A673 (cell line): Measurements from ENCODE around the gene PALLD. TPM values are rescaled to one million over a fixed set of nuclear protein-coding genes. Genes with fewer than 3 reads are reported as not detected.
"Not testable (repeated sequence)": the region's sequence is repeated elsewhere in the genome, so short reads cannot be mapped to it uniquely, and the experiment has no call there.

Experiments used
- BruUV-seq: library from RNA; stranded (reverse); fragments of 400-500 nt; replicated peaks from 2 replicates; lab custom pipeline; 2021; lab: Mats Ljungman, UMichigan
- CTCF ChIA-PET: fragments of 300-600 bp; sonication (Branson Sonifier 250); formaldehyde crosslinking; loops from one replicate; lab custom pipeline; 2022; ENCODE audit warnings: antibody characterized with exemption; lab: Charles Lee
- POLR2A ChIA-PET: fragments of 300-600 bp; sonication (Branson Sonifier 250); formaldehyde crosslinking; loops from one replicate; lab custom pipeline; 2022; ENCODE audit warnings: antibody characterized with exemption; ENCODE audit not compliant: low non-redundant PET; lab: Charles Lee
- DNase-seq: peaks from one replicate; pipeline ENCODE4 v3.0.0-alpha.2; 2015; ENCODE audit warnings: low spot score
- H3K27ac ChIP-seq: fragments of 200-600 bp; sonication (generic); 2 replicates; pipeline ENCODE4 v1.5.1; 2016; ENCODE audit warnings: mixed run types, low read depth, mild to moderate bottlenecking, mixed read lengths, antibody characterized with exemption, low read length; ENCODE audit not compliant: poor library complexity, severe bottlenecking
- H3K27me3 ChIP-seq: fragments of 200-600 bp; sonication (generic); replicated peaks from 2 replicates; pipeline ENCODE4 v1.6.1; 2017; ENCODE audit warnings: mixed run types, low read depth, mild to moderate bottlenecking, mixed read lengths, antibody characterized with exemption, low read length; ENCODE audit not compliant: insufficient read depth, poor library complexity
- H3K36me3 ChIP-seq: fragments of 200-600 bp; sonication (generic); 2 replicates; pipeline ENCODE4 v1.6.1; 2016; ENCODE audit warnings: mixed run types, mild to moderate bottlenecking, mixed read lengths, antibody characterized with exemption, low read length; ENCODE audit not compliant: insufficient read depth, poor library complexity, severe bottlenecking
- H3K4me1 ChIP-seq: fragments of 200-600 bp; sonication (generic); 2 replicates; pipeline ENCODE4 v1.6.1; 2017; ENCODE audit warnings: mixed run types, mild to moderate bottlenecking, mixed read lengths, antibody characterized with exemption, low read length; ENCODE audit not compliant: insufficient read depth, poor library complexity, severe bottlenecking
- H3K4me3 ChIP-seq: fragments of 200-600 bp; sonication (generic); 2 replicates; pipeline ENCODE4 v1.5.1; 2016; ENCODE audit warnings: low read depth, mixed run types, mild to moderate bottlenecking, mixed read lengths, low read length; ENCODE audit not compliant: poor library complexity, severe bottlenecking
- H3K9me3 ChIP-seq: fragments of 200-600 bp; sonication (generic); 2 replicates; pipeline ENCODE4 v1.6.1; 2016; ENCODE audit warnings: mixed run types, low read depth, mild to moderate bottlenecking, mixed read lengths, antibody characterized with exemption, low read length; ENCODE audit not compliant: poor library complexity, severe bottlenecking
- CTCF ChIP-seq: fragments of 300-800, 200-600 bp; sonication (generic); conservative IDR thresholded peaks from 2 replicates; pipeline ENCODE4 v1.5.1; 2017; ENCODE audit warnings: low read depth, mild to moderate bottlenecking, antibody characterized with exemption, low read length, moderate library complexity, mixed read lengths
- EZH2 ChIP-seq: fragments of 200-600 bp; sonication (generic); IDR thresholded peaks from 2 replicates; pipeline ENCODE4 v1.6.1; 2017; ENCODE audit warnings: borderline replicate concordance, low read depth, mild to moderate bottlenecking, mixed read lengths, antibody characterized with exemption, low read length; ENCODE audit not compliant: poor library complexity, severe bottlenecking
- intact Hi-C: fragments of 100-400 bp; cut with micrococcal nuclease; formaldehyde crosslinking; loops from one replicate; pipeline ENCODE4 v1.10.0; 2022; ENCODE audit not compliant: unreplicated experiment
- total RNA-seq: library from RNA; stranded (reverse); gene quantifications from 2 replicates; pipeline ENCODE4 v1.2.3, GENCODE V29; 2021

PALLD gene
- total RNA-seq, 1 experiment from 2014 or later: 44.1 TPM

GRCh38 chr4:168931215-168931650 lies 434.4 kb downstream of the PALLD start:
- no peak for TF ChIP-seq CTCF
- TF ChIP-seq EZH2: no peak
- H3K9me3 ChIP-seq: peaks cover 17% of the 10 kb centered on the region
- DNase-seq: no peak
- no TSS peak for BruUV-seq
- H3K4me1 ChIP-seq: no peaks in the 10 kb centered on the region
- no peak overlapping the region for H3K27ac ChIP-seq
- CTCF ChIA-PET: no interaction called here
- no peaks in the 10 kb centered on the region for H3K27me3 ChIP-seq
- no peak overlapping the region for H3K4me3 ChIP-seq
- intact Hi-C loops: no loop called here
- peaks cover 6% of the 10 kb centered on the region for H3K36me3 ChIP-seq
- POLR2A ChIA-PET: no interaction called here

GRCh38 chr4:168932138-168932537 lies 435.3 kb downstream of the PALLD start:
- Histone ChIP-seq H3K27ac (no peak overlapping the region), H3K4me3 (no peak overlapping the region), H3K4me1 (no peaks in the 10 kb centered on the region), H3K36me3 (no peaks in the 10 kb centered on the region), H3K27me3 (no peaks in the 10 kb centered on the region), H3K9me3 (peaks cover 17% of the 10 kb centered on the region)
- TF ChIP-seq CTCF: no peak
- TF ChIP-seq EZH2: no peak
- ChIA-PET POLR2A (no interaction called here), CTCF (no interaction called here)
- no peak for DNase-seq
- no TSS peak for BruUV-seq
- intact Hi-C loops: no loop called here

- no peak for DNase-seq
- H3K27me3 ChIP-seq: no peaks in the 10 kb centered on the region
- H3K27ac ChIP-seq: no peak overlapping the region
- no peak for TF ChIP-seq CTCF
- no peaks in the 10 kb centered on the region for H3K4me1 ChIP-seq
- H3K36me3 ChIP-seq: no peaks in the 10 kb centered on the region
- H3K4me3 ChIP-seq: no peak overlapping the region
- POLR2A ChIA-PET: no interaction called here
- intact Hi-C loops: no loop called here
- BruUV-seq: no TSS peak
- H3K9me3 ChIP-seq: peaks cover 17% of the 10 kb centered on the region
- CTCF ChIA-PET: no interaction called here
Measured at GRCh38 chr4:168933423-168933822, 436.6 kb downstream of the PALLD start.

GRCh38 chr4:168937473-168937872 lies 440.6 kb downstream of the PALLD start:
- H3K27ac ChIP-seq, CTCF ChIA-PET, intact Hi-C loops, BruUV-seq, H3K36me3 ChIP-seq, H3K4me3 ChIP-seq, H3K4me1 ChIP-seq, H3K9me3 ChIP-seq, DNase-seq, H3K27me3 ChIP-seq: not testable (repeated sequence)
- POLR2A ChIA-PET: interaction anchor here (0.7 kb wide), 1 partner anchor 71 kb away, joined by 5 read pairs; no protein-coding TSS in a partner anchor
